K562 (cell line): ENCODE measurements around the gene RDH16.

Source experiments
- HDAC2 ChIP-seq: fragments of 450-650 bp; IDR thresholded peaks from 2 replicates; pipeline ENCODE4 v1.6.1; 2016; ENCODE audit warnings: mild to moderate bottlenecking
- LEF1 ChIP-seq: fragments of 450-650 bp; IDR thresholded peaks from 2 replicates; pipeline ENCODE4 v1.6.1; 2016; ENCODE audit warnings: mild to moderate bottlenecking
- NR4A1 ChIP-seq, 2 experiments: fragments of 250-450 bp in 1 of 2; fragments of 450-650 bp in 1 of 2; sonication (Bioruptor Pico) in 1 of 2; IDR thresholded peaks; 2 replicates each; pipeline versions ENCODE4 v1.4.0 to v1.6.1; 2016 to 2020; ENCODE audit warnings: mild to moderate bottlenecking in 2 of 2, missing compliant biosample characterization in 1 of 2, missing genetic modification characterization in 1 of 2, moderate library complexity in 1 of 2
- TF ChIP-seq, protein P1 (sequence below), 3 experiments: IDR thresholded peaks in 2 of 3; conservative IDR thresholded peaks in 1 of 3; 2 replicates each; pipeline ENCODE4 v1.5.1; 2011 to 2012; ENCODE audit warnings: low read length in 3 of 3, mild to moderate bottlenecking in 3 of 3, control low read depth in 2 of 3, improper control_type of control experiment in 1 of 3, inconsistent platforms in 1 of 3, low read depth in 1 of 3, mixed read lengths in 1 of 3, moderate library complexity in 1 of 3; ENCODE audit not compliant: insufficient read depth in 2 of 3

DNA sequence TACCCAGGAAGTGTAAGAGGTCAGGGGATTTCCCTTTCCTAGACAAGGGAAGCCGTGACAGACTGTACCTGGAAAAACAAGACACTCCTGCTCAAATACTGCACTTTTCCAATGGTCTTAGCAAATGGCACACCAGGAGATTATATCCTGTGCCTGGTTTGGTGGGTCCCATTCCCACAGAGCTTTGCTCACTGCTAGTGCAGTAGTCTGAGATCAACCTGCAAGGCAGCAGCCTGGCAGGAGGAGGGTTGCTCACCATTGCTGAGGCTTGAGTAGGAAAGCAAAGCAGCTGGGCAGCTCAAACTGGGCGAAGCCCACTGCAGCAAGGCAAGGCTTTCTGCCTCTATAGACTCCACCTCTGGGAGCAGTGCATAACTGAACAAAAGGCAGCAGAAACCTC is 1.0 kb upstream of the RDH16 start:
- TF ChIP-seq HDAC2 (no peak), NR4A1 (CRISPR knock-in tag; IDR thresholded peaks at IDR 0.05) (no peak), NR4A1 (tag; IDR thresholded peaks at IDR 0.05) (no peak), LEF1 (no peak)
- TF ChIP-seq, protein P1, sequence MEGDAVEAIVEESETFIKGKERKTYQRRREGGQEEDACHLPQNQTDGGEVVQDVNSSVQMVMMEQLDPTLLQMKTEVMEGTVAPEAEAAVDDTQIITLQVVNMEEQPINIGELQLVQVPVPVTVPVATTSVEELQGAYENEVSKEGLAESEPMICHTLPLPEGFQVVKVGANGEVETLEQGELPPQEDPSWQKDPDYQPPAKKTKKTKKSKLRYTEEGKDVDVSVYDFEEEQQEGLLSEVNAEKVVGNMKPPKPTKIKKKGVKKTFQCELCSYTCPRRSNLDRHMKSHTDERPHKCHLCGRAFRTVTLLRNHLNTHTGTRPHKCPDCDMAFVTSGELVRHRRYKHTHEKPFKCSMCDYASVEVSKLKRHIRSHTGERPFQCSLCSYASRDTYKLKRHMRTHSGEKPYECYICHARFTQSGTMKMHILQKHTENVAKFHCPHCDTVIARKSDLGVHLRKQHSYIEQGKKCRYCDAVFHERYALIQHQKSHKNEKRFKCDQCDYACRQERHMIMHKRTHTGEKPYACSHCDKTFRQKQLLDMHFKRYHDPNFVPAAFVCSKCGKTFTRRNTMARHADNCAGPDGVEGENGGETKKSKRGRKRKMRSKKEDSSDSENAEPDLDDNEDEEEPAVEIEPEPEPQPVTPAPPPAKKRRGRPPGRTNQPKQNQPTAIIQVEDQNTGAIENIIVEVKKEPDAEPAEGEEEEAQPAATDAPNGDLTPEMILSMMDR (IDR thresholded peaks at IDR 0.05 in 2 of 3, conservative IDR thresholded peaks at IDR 0.05 in 1 of 3; ENCODE audit: insufficient read depth in 2 of 3, low read depth in 1 of 3, low read length in 3 of 3): no peak
